GOT3 (cell line): Measurements from ENCODE around the gene DIP2B.
"Not testable (repeated sequence)": the region's sequence is repeated elsewhere in the genome, so short reads cannot be mapped to it uniquely, and the experiment has no call there.

Experiments
- DNase-seq: peaks from one replicate; lab custom pipeline; 2025; ENCODE audit warnings: mixed read lengths; lab: John Stamatoyannopoulos, UW

Gene DIP2B

DNA sequence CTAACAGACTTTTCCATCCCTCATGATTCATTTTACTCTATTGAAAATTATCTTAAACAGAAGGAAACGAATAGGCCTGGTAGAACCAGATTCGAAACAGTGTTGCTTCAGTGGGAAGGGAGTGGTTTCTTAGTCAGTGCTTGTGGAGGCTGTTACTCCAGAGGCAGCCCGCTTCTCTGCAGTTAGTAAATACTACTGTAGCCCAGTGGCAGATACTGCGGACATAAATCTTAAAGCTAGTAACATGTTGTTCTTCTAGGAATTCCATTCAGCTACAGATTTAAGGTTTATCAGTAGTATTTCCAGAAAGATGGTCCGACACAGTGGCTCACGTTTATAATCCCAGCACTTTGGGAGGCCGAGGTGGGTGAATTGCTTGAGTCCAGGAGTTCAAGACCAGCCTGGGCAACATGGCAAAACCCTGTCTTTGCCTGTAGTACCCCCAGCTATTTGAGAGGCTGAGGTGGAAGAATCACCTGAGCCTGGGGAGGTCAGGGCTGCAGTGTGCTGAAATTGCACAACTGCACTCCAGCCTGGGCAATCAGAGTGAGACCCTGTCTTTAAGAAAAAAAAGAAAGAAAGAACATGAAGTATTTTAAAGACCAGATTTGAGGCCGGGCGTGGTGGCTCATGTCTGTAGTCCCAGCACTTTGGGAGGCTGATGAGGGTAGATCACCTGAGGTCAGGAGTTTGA is 45.9 kb downstream of the DIP2B start:
- DNase-seq: no peak

- no peak for DNase-seq
Measured at GRCh38 chr12:50551866-50552265, 47.1 kb downstream of the DIP2B start.

DNA sequence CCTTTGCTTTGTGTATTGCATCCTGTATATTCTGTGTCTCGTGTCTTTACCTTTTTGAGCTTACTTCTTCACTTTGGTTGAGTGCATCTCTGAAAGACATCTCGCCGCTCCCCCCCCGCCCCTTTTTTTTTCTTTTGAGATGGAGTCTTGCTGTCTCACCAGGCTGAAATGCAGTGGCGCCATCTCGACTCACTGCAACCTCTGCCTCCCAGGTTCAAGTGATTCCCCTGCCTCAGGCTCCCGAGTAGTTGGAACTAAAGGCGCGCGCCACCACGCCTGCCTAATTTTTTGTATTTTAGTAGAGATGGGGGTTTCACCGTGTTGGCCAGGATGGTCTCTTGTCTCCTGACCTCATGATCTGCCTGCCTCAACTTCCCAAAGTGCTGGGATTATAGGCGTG is 49.9 kb downstream of the DIP2B start:
- no peak for DNase-seq

- no peak for DNase-seq
Measured at GRCh38 chr12:50555471-50555885, 50.7 kb downstream of the DIP2B start.

- DNase-seq: no peak
Measured at GRCh38 chr12:50556273-50556672, 51.5 kb downstream of the DIP2B start.

DNA sequence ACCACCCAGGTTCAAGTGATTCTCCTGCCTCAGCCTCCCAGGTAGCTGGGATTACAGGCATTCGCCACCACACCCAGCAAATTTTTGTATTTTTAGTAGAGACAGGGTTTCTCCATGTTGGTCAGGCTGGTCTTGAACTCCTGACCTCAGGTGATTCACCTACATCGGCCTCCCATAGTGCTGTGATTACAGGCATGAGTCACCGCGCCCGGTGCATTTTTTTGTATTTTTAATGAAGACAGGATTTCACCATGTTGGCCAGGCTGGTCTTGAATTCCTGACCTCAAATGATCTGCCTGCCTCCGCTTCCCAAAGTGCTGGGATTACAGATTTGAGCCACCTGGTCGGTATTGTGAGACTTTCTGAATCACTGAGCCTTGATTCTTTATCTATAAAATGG is 52.0 kb downstream of the DIP2B start:
- DNase-seq: not testable (repeated sequence)

GRCh38 chr12:50557421-50557820 is 52.6 kb downstream of the DIP2B start:
- DNase-seq: no peak

GRCh38 chr12:50558970-50559369 is 54.2 kb downstream of the DIP2B start:
- DNase-seq: no peak

- no peak for DNase-seq
Measured at GRCh38 chr12:50562520-50563433, 58.0 kb downstream of the DIP2B start.

DNA sequence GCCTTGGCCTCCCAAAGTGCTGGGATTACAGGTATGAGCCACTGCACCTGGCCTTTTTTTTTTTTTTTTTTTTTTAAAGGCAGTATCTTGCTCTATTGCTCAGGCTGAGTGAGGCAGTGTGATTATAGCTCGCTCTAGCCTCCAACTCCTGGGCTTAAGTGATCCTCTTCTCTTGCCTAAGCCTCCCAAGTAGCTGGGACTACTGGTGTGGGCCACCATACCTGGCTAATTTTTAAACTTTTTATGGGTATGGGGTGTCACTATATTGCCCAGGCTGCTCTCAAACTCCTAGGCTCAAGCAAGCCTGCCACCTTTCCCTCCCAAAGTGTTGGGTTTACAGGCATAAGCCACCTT is 58.6 kb downstream of the DIP2B start:
- no peak for DNase-seq

- no peak for DNase-seq
Measured at GRCh38 chr12:50564237-50564947, 59.6 kb downstream of the DIP2B start.

DNA sequence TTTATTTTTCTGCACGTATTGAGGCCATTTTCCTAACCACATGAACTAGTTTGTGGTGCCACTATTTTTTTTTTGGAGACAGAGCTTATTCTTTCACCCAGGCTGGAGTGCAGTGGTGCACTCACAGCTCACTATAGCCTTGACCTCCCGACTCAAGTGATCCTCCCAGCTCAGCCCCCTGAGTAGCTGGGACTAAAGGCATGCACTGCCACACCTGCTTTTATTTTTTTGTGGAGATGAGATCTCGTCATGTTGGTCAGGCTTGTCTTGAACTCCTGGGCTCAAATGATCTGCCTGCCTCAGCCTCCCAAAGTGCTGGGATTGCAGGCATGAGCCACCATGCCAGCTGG is 60.1 kb downstream of the DIP2B start:
- no peak for DNase-seq

DNA sequence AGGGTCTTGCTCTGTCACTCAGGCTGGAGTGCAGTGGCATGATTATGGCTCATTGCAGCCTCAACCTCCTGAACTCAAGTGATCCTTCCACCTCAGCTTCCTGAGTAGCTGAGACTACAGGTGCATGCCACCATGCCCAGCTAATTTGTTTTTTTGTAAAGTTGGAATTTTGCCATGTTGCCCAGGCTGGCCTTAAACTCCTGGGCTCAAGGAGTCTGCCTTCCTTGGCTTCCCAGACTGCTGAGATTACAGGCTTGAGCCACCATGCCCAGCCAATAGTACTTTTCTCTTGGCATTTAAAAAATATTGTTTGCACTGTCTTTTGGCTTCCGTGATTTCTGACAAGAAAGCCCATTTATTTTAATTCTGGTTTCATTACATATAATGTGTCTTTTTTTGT is 61.3 kb downstream of the DIP2B start:
- no peak for DNase-seq

GRCh38 chr12:50567926-50568325 is 63.1 kb downstream of the DIP2B start:
- DNase-seq: no peak

DNA sequence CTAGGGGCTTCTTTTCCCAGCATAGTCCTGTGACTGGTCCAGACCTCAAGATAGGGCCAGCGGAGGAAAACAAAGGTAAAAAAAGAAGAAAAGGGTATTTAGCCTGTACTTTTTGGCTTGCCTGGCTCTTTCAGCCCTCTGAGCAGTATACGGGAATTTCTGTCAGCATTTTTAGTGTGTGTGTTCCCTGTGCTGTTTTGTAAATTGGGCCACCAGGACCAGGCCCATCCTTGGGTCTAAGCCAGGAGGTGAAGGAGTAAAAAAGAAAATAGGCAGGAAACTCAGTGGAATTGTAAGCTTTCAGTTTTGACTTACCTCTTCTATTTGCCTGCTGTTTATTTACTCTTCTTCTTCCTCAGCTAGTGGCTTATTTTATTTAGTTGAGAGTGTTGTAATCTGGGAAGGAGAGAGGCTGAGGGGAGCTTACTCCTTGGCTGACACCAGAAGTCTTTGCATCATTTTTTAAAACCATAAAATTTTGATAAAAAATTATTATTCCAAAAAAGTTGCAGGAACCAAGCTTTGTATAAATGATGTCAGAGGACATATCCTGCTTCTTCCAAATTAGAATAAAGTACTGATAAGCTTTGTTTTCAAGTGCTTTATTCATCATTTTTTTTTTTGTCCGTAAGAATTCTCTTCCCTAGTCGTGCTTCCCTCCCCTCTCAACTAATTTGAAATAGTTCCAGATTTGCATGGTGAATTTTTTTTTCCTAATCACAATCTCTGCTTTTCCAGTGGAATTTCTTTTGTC is 63.7 kb downstream of the DIP2B start:
- no peak for DNase-seq

DNA sequence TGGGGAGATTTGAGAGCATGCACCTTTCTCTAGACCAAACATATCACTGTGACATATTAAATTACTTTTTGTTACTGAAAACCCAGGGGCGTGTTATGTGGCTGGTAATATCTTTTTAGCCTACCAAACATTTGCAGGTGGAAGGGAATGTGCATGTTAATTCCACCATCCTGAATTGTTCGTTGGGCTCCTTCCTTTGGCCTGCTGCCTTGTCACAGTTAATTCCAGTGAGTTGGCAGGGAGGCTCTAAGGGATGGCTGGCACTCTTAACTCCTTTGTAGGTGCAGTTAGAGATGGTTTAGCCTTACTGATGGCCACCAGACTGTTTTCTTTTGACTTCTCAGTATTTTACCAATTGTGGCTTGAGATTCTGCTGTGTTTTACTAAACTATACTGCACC is 64.5 kb downstream of the DIP2B start:
- no peak for DNase-seq

GRCh38 chr12:50569876-50570275 is 65.1 kb downstream of the DIP2B start:
- no peak for DNase-seq

DNA sequence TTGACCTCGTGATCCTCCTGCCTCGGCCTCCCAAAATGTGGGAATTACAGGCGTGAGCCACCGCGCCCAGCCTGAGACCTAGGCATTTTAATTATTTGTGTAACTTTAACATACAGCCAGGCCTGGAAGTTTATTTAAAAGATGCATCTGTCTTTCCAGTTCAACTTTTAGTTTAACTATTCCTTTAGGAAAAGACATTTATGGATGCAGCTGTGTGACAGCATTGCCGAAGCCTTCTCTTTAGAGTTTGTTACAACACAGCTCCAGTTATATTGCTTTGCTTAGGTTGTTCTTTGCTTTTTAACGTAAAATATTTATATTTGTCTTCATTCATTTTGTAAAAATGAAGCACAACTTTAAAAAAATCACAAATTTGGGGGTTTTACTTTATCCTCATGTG is 67.0 kb downstream of the DIP2B start:
- no peak for DNase-seq

GRCh38 chr12:50572287-50572686 is 67.5 kb downstream of the DIP2B start:
- DNase-seq: no peak

GRCh38 chr12:50572760-50573159 is 68.0 kb downstream of the DIP2B start:
- no peak for DNase-seq

DNA sequence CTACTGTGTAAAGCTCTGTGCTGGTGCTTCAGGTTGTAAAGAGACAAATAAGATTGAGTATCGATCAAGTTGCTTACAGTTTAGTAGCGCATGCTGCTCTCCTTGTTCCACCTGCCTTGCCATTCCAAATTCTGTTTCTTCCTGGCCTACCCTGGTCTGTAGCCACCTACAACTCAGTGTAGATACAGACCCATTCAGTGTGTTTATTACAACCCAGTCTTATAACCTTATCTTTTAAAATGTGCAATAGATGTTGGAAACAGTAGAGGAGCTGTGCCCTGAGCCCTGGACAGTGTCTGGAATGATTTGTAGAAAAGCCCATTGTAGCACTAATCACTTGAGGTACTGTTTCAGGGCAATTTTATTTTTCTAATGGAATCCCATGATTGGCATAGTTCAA is 68.5 kb downstream of the DIP2B start:
- no peak for DNase-seq
